Neural progenitor cell (in vitro differentiated cells): Measurements from ENCODE around the gene PRM2. TPM values are rescaled to one million over a fixed set of nuclear protein-coding genes. Genes with fewer than 3 reads are reported as not detected.

Source experiments
- DNase-seq: peaks from one replicate; pipeline ENCODE4 v3.0.0-alpha.2; 2016; ENCODE audit warnings: low spot score
- H2AFZ ChIP-seq: fragments of 200-600 bp; sonication (generic); replicated peaks from 2 replicates; pipeline ENCODE4 v1.6.1; 2016; ENCODE audit warnings: antibody characterized with exemption
- H3F3A ChIP-seq: fragments of 200-600 bp; sonication (generic); 2 replicates; pipeline ENCODE4 v1.6.1; 2016; ENCODE audit warnings: antibody characterized with exemption, low read depth
- H3K27ac ChIP-seq: fragments of 200-600 bp; sonication (generic); 2 replicates; pipeline ENCODE4 v1.5.1; 2016; ENCODE audit warnings: mild to moderate bottlenecking
- H3K27me3 ChIP-seq: fragments of 200-600 bp; sonication (generic); 2 replicates; pipeline ENCODE4 v1.6.1; 2016; ENCODE audit warnings: mild to moderate bottlenecking, moderate library complexity
- H3K36me3 ChIP-seq: fragments of 200-600 bp; sonication (generic); 2 replicates; pipeline ENCODE4 v1.5.1; 2016
- H3K4me1 ChIP-seq: fragments of 200-600 bp; sonication (generic); 2 replicates; pipeline ENCODE4 v1.6.1; 2016; ENCODE audit warnings: mixed run types
- H3K4me2 ChIP-seq: fragments of 200-600 bp; sonication (generic); 2 replicates; pipeline ENCODE4 v1.6.1; 2016
- H3K4me3 ChIP-seq: fragments of 200-600 bp; sonication (generic); 2 replicates; pipeline ENCODE4 v1.5.1; 2016
- H3K79me2 ChIP-seq: fragments of 200-600 bp; sonication (generic); 2 replicates; pipeline ENCODE4 v1.6.1; 2016; ENCODE audit warnings: low read depth
- H3K9ac ChIP-seq: fragments of 200-600 bp; sonication (generic); 2 replicates; pipeline ENCODE4 v1.6.1; 2016
- H3K9me3 ChIP-seq: fragments of 200-600 bp; sonication (generic); 2 replicates; pipeline ENCODE4 v1.5.1; 2016; ENCODE audit warnings: low read depth
- H4K20me1 ChIP-seq: fragments of 200-600 bp; sonication (generic); 2 replicates; pipeline ENCODE4 v1.6.1; 2016; ENCODE audit warnings: low read depth
- H3K27ac Mint-ChIP-seq: 3 replicates; pipeline ENCODE4 v1.8.0; 2021; ENCODE audit warnings: mixed read lengths
- H3K27me3 Mint-ChIP-seq: 2 replicates; pipeline ENCODE4 v1.8.0; 2022; ENCODE audit warnings: low read depth, mild to moderate bottlenecking, inconsistent platforms, moderate library complexity, mixed read lengths; ENCODE audit not compliant: insufficient read depth
- H3K36me3 Mint-ChIP-seq: 3 replicates; pipeline ENCODE4 v1.8.0; 2021; ENCODE audit warnings: mixed read lengths
- H3K4me1 Mint-ChIP-seq: 3 replicates; pipeline ENCODE4 v1.8.0; 2021; ENCODE audit warnings: mixed read lengths
- H3K4me3 Mint-ChIP-seq: 3 replicates; pipeline ENCODE4 v1.8.0; 2021; ENCODE audit warnings: mild to moderate bottlenecking, moderate library complexity, mixed read lengths
- H3K9me3 Mint-ChIP-seq: 3 replicates; pipeline ENCODE4 v1.8.0; 2020; ENCODE audit warnings: mixed read lengths
- EZH2 ChIP-seq: fragments of 200-600 bp; sonication (generic); IDR thresholded peaks from 2 replicates; pipeline ENCODE4 v1.6.1; 2017; ENCODE audit warnings: antibody characterized with exemption, mild to moderate bottlenecking, moderate library complexity
- EZH2phosphoT487 ChIP-seq: fragments of 200-600 bp; sonication (generic); IDR thresholded peaks from 2 replicates; pipeline ENCODE4 v1.6.1; 2017; ENCODE audit warnings: antibody characterized with exemption
- total RNA-seq: library from RNA; depleted of rRNA; stranded (reverse); fragments of >200 nt; gene quantifications from 2 replicates; pipeline ENCODE4 v1.2.3, GENCODE V29; 2015; ENCODE audit warnings: low replicate concordance
- TF ChIP-seq, protein P1 (sequence below): fragments of 200-600 bp; sonication (generic); IDR thresholded peaks from 2 replicates; pipeline ENCODE4 v1.5.1; 2017; ENCODE audit warnings: antibody characterized with exemption, mild to moderate bottlenecking

Gene PRM2
- total RNA-seq, 1 donor from 2014 or later = not detected

DNA sequence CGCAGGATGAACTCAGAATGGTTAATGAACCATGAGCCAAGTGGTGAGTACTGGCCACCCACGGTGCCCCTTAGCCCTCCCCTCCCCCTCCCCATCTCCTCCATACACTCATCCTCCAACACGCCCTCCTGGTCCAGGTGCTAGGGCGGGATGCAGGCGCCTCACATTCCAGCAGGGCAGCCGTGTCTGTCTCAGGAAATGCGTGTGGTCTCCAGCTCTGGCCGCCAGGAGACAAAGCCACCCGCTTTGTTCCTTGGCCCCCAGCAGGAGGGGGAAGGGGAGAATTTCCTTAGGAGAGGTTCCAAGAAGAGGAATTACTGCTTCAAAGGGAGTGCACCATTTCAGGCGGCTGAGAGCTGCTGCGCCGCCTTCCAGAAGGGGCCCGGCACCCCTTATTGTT is 39.2 kb upstream of the PRM2 start:
- peaks cover 15% of the 10 kb centered on the region for H3K4me1 ChIP-seq
- H3K4me3 ChIP-seq = peak overlapping the region; percentile 10
- H3K9me3 ChIP-seq = no peaks in the 10 kb centered on the region
- Mint-ChIP-seq H3K27ac (no peak overlapping the region), H3K27me3 (peaks cover 9% of the 10 kb centered on the region), H3K36me3 (no peaks in the 10 kb centered on the region), H3K4me3 (no peak overlapping the region), H3K4me1 (peaks cover 41% of the 10 kb centered on the region), H3K9me3 (no peaks in the 10 kb centered on the region)
- H3K9ac ChIP-seq = no peak overlapping the region
- no peak overlapping the region for H2AFZ ChIP-seq
- no peaks in the 10 kb centered on the region for H4K20me1 ChIP-seq
- peak overlapping the region; percentile 65 for H3K4me2 ChIP-seq
- peak; percentile 94 for DNase-seq
- no peaks in the 10 kb centered on the region for H3K36me3 ChIP-seq
- no peaks in the 10 kb centered on the region for H3K79me2 ChIP-seq
- peaks cover 30% of the 10 kb centered on the region for H3K27me3 ChIP-seq
- peaks cover 26% of the 10 kb centered on the region for H3F3A ChIP-seq
- no peak overlapping the region for H3K27ac ChIP-seq
- TF ChIP-seq EZH2phosphoT487 = no peak
- no peak for TF ChIP-seq EZH2
- TF ChIP-seq, protein P1, sequence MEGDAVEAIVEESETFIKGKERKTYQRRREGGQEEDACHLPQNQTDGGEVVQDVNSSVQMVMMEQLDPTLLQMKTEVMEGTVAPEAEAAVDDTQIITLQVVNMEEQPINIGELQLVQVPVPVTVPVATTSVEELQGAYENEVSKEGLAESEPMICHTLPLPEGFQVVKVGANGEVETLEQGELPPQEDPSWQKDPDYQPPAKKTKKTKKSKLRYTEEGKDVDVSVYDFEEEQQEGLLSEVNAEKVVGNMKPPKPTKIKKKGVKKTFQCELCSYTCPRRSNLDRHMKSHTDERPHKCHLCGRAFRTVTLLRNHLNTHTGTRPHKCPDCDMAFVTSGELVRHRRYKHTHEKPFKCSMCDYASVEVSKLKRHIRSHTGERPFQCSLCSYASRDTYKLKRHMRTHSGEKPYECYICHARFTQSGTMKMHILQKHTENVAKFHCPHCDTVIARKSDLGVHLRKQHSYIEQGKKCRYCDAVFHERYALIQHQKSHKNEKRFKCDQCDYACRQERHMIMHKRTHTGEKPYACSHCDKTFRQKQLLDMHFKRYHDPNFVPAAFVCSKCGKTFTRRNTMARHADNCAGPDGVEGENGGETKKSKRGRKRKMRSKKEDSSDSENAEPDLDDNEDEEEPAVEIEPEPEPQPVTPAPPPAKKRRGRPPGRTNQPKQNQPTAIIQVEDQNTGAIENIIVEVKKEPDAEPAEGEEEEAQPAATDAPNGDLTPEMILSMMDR = peak; percentile 28

DNA sequence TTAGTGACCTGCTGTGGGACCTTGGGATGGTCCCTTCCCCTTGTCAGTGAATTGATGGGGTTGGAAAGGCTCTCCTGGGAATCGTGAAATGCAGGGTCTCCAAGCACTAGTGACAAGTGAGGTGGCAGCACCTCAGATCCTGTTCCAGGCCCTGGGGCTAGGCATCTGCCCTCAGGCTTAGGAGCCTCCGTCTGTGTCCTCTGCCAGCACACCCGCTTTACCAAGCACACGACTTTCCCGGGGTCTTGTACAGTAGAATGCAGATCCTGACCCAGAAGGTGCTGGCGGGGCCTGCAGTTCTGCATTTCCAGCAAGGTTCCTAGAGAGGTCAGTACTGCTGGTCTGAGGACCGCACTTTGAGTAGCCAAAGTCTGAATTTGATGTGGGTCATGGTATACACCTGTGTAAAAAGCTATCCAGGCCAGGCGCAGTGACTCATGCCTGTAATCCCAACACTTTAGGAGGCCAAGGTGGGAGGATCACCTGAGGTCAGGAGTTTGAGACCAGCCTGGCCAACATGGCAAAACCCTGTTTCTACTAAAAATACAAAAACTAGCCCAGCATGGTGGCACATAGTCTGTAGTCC is 38.1 kb upstream of the PRM2 start:
- no peaks in the 10 kb centered on the region for H3K9me3 ChIP-seq
- H3K4me1 Mint-ChIP-seq = peaks cover 40% of the 10 kb centered on the region

DNA sequence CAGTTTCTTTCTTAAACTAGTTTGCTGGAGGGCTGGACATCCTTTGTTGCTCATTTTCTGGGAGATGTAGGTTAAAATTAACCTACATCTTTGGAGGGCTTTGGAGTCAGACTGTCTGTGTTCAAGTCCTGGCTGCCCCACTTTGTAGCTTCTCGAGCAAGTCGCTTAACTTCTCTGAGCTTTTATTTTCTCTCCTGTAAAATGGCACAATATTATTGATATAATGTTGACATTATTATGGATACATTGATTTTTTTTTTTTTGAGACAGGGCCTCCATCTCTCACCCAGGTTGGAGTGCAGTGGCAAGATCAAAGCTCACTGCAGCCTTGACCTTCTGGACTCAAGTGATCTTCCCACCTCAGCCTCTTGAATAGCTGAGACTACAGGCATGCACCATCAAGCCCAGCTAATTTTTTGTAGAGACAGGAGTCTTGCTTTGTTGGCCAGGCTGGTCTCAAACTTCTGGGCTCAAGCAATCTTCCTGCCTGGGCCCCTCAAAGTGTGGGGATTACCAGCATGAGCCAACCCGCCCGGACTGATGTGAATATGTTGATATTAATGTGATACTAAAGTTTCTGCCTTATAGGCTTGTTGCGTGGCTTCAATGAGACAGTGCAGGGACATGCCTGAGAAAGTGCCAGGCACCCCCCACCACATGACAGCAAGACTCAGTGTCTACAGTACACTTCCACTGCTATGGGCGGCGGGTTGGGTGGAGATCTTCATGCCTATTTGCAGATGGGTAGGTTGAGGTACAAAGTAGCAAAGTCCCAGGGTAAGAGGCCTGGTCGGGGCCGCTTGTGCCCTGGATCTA is 37.4 kb upstream of the PRM2 start:
- Histone ChIP-seq H2AFZ (no peak overlapping the region), H3K9ac (no peak overlapping the region), H3K27ac (no peak overlapping the region), H3K27me3 (peaks cover 30% of the 10 kb centered on the region), H3K4me2 (no peak overlapping the region), H4K20me1 (no peaks in the 10 kb centered on the region), H3K36me3 (no peaks in the 10 kb centered on the region), H3K79me2 (no peaks in the 10 kb centered on the region), H3K4me3 (no peak overlapping the region), H3K9me3 (no peaks in the 10 kb centered on the region), H3F3A (peaks cover 26% of the 10 kb centered on the region), H3K4me1 (peaks cover 18% of the 10 kb centered on the region)
- Mint-ChIP-seq H3K36me3 (no peaks in the 10 kb centered on the region), H3K27ac (no peak overlapping the region), H3K9me3 (no peaks in the 10 kb centered on the region), H3K27me3 (peaks cover 9% of the 10 kb centered on the region), H3K4me3 (no peak overlapping the region), H3K4me1 (peaks cover 40% of the 10 kb centered on the region)
- no peak for DNase-seq
- TF ChIP-seq EZH2phosphoT487 = no peak
- TF ChIP-seq, protein P1 = no peak
- no peak for TF ChIP-seq EZH2

More for the DNA sequence above, 38.1 kb upstream of the PRM2 start:
- no peak overlapping the region for H3K4me2 ChIP-seq
- peaks cover 15% of the 10 kb centered on the region for H3K4me1 ChIP-seq
- H2AFZ ChIP-seq = no peak overlapping the region
- H4K20me1 ChIP-seq = no peaks in the 10 kb centered on the region
- H3K4me3 ChIP-seq = no peak overlapping the region
- H3K79me2 ChIP-seq = no peaks in the 10 kb centered on the region
- H3K27ac ChIP-seq = no peak overlapping the region
- peaks cover 30% of the 10 kb centered on the region for H3K27me3 ChIP-seq
- Mint-ChIP-seq H3K27me3 (peaks cover 9% of the 10 kb centered on the region), H3K36me3 (no peaks in the 10 kb centered on the region), H3K4me3 (no peak overlapping the region), H3K9me3 (no peaks in the 10 kb centered on the region), H3K27ac (no peak overlapping the region)
- no peak for DNase-seq
- TF ChIP-seq, protein P1 = no peak
- TF ChIP-seq EZH2phosphoT487 (no peak), EZH2 (no peak)
- no peaks in the 10 kb centered on the region for H3K36me3 ChIP-seq
- H3F3A ChIP-seq = peaks cover 26% of the 10 kb centered on the region
- H3K9ac ChIP-seq = no peak overlapping the region
